ENCODE results near the gene OR6J1. TPM values are rescaled to one million over a fixed set of nuclear protein-coding genes. Genes with fewer than 3 reads are reported as not detected.

The OR6J1 gene
- total RNA-seq, 1 donor from 2014 or later = not detected

DNA sequence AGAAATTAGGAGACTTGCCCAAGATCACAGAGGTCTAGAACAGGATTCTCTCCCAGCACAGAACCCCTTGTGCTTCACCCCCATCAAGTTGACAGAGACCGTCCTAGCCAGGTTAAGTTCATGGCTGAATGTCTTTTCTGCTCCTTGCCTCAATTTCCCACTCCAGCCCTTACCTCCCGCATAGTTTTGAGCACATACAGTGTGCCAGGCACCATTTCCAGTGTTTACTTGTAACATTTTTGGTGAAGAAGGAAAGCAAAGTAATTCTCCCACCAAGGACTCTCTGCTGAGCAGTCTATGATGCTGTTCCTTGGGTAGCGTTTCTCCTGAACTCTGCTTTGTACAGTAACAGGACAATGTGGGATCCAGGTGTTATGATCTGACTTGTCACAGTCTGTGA is 44.8 kb downstream of the OR6J1 start:
- Mint-ChIP-seq H3K4me1 (ENCODE audit: low read depth) (peaks cover 18% of the 10 kb centered on the region), H3K4me3 (ENCODE audit: low read depth) (peak overlapping the region; percentile 97), H3K27me3 (peaks cover under 1% of the 10 kb centered on the region), H3K27ac (peak overlapping the region; percentile 96), H3K36me3 (ENCODE audit: insufficient read depth) (peaks cover 16% of the 10 kb centered on the region), H3K9me3 (ENCODE audit: low read depth) (no peaks in the 10 kb centered on the region)
- TF ChIP-seq, protein P1, sequence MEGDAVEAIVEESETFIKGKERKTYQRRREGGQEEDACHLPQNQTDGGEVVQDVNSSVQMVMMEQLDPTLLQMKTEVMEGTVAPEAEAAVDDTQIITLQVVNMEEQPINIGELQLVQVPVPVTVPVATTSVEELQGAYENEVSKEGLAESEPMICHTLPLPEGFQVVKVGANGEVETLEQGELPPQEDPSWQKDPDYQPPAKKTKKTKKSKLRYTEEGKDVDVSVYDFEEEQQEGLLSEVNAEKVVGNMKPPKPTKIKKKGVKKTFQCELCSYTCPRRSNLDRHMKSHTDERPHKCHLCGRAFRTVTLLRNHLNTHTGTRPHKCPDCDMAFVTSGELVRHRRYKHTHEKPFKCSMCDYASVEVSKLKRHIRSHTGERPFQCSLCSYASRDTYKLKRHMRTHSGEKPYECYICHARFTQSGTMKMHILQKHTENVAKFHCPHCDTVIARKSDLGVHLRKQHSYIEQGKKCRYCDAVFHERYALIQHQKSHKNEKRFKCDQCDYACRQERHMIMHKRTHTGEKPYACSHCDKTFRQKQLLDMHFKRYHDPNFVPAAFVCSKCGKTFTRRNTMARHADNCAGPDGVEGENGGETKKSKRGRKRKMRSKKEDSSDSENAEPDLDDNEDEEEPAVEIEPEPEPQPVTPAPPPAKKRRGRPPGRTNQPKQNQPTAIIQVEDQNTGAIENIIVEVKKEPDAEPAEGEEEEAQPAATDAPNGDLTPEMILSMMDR (IDR thresholded peaks at IDR 0.05; ENCODE audit: unreplicated experiment) = no peak
- no peak for DNase-seq (ENCODE audit: low spot score, unreplicated experiment)

DNA sequence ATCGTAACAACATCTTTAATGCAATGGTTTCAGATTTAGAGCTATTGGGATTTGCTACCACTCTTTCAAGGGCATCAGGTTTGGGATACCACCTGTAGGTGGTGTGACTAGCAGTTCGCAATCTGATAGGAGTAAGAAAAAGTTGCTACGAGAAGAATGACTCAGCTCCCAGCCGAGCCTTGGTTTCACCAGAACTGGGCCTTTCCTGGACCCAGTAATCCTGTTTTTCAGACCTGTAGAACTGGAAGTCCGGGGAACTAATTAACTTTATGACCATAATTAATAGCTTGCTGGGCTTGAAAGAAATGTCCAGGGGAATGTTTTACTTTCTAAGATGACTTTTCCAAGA is 45.3 kb downstream of the OR6J1 start:
- Mint-ChIP-seq H3K27me3 (peaks cover 3% of the 10 kb centered on the region), H3K27ac (peak overlapping the region; percentile 96), H3K36me3 (ENCODE audit: insufficient read depth) (peaks cover 16% of the 10 kb centered on the region), H3K9me3 (ENCODE audit: low read depth) (no peaks in the 10 kb centered on the region), H3K4me3 (ENCODE audit: low read depth) (peak overlapping the region; percentile 97), H3K4me1 (ENCODE audit: low read depth) (peaks cover 18% of the 10 kb centered on the region)
- no peak for DNase-seq (ENCODE audit: low spot score, unreplicated experiment)
- TF ChIP-seq, protein P1 (IDR thresholded peaks at IDR 0.05; ENCODE audit: unreplicated experiment) = peak; percentile 49

DNA sequence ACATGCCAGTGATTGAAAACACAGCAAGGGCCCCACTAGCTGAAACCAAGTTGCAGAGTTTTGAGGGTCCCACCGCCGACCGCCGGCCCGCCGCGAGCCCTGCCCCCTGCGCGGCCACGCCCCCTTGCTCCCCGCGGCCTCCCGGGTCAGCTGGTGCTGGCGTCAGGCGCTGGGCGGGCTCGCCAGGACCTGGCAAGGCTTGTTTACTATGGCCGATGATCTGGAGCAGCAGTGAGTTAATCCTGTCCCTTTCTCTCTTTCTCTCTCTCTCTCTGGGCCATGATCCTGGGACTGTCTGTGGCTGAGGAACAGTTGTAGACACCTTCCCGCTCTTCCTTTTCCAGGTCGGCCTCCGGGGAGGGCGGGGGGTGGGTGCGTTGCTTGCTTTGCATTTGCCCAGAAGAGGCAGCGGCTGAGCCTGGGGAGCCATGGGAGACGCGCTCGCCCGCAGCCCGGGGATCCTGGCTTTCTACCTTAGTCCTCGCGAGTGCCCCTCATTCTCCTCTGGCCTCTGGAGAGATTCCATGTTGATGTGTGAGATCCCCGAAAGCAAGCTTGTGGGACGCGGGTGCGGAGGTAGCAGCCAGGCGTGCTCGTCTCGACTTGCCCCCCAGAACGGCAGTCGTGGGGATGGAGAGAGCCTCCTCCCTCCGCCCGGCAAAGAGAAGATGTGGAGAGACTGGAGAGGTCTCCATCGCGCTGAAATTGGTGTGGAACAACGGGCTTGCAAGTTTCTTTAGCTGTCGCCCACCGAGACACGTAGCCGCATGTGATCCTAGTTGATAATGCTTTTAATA is 45.9 kb downstream of the OR6J1 start, which contains the start of gene ABHD4:
TSS of gene ABHD4 (plus strand) at position 202 of the 797 bp plus-strand sequence. CDS start at position 209, 7 bp downstream.
- H3K9me3 Mint-ChIP-seq (ENCODE audit: low read depth) = no peaks in the 10 kb centered on the region
- DNase-seq (ENCODE audit: low spot score, unreplicated experiment) = peak; percentile 66
- TF ChIP-seq, protein P1 (IDR thresholded peaks at IDR 0.05; ENCODE audit: unreplicated experiment) = no peak
- peaks cover 18% of the 10 kb centered on the region for H3K4me1 Mint-ChIP-seq (ENCODE audit: low read depth)
- H3K4me3 Mint-ChIP-seq (ENCODE audit: low read depth) = peak within 1 kb of the TSS; percentile 97
- H3K27ac Mint-ChIP-seq = peak within 1 kb of the TSS; percentile 96
- H3K36me3 Mint-ChIP-seq (ENCODE audit: insufficient read depth) = peaks cover 13% of the 10 kb centered on the region
- peaks cover 3% of the 10 kb centered on the region for H3K27me3 Mint-ChIP-seq

DNA sequence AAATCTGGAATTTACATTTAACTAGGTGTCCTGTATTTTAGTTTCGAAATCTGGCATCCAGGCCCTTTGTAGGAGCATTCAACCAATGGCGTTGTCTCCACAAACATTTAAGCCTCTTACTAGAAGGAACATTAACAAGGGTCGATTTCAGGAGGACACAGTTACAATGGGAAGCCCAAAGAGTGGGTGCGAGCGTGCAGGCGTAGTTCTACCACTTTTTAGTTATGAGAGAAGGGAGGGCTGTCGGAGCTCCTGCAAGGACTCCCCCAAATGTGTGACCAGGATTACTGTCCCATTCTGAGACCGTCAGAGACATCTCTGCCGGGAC is 46.4 kb downstream of the OR6J1 start:
- Mint-ChIP-seq H3K27ac (peak overlapping the region; percentile 96), H3K4me3 (ENCODE audit: low read depth) (peak overlapping the region; percentile 97)

DNA sequence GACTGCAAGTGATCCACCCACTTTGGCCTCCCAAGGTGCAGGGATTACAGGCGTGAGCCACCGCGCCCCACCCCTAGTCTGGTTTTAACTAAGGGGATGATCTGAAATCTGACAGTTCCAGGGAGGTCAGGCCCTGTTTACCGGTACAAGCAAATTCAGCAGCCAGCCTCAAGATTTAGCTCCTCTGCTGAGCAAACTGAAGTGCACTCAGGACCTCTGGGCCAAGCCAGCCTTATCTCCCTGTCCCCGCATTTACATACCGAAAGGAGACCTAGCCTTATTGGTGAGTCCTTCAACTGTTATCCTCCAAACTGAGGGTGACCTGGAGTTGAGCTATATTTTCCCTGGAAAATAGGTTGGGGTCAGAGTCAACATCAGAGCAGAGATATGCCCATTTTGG is 46.9 kb downstream of the OR6J1 start:
- H3K9me3 Mint-ChIP-seq (ENCODE audit: low read depth) = no peaks in the 10 kb centered on the region
- TF ChIP-seq, protein P1 (IDR thresholded peaks at IDR 0.05; ENCODE audit: unreplicated experiment) = no peak
- no peak for DNase-seq (ENCODE audit: low spot score, unreplicated experiment)
- peaks cover 18% of the 10 kb centered on the region for H3K4me1 Mint-ChIP-seq (ENCODE audit: low read depth)
- H3K4me3 Mint-ChIP-seq (ENCODE audit: low read depth) = peak overlapping the region; percentile 97
- H3K27me3 Mint-ChIP-seq = peaks cover 8% of the 10 kb centered on the region
- peaks cover 5% of the 10 kb centered on the region for H3K36me3 Mint-ChIP-seq (ENCODE audit: insufficient read depth)
- peak overlapping the region; percentile 81 for H3K27ac Mint-ChIP-seq

More for the DNA sequence above, 46.4 kb downstream of the OR6J1 start:
- Mint-ChIP-seq H3K27me3 (peaks cover 8% of the 10 kb centered on the region), H3K9me3 (ENCODE audit: low read depth) (no peaks in the 10 kb centered on the region), H3K36me3 (ENCODE audit: insufficient read depth) (peaks cover 9% of the 10 kb centered on the region), H3K4me1 (ENCODE audit: low read depth) (peaks cover 18% of the 10 kb centered on the region)
- DNase-seq (ENCODE audit: low spot score, unreplicated experiment) = no peak
- TF ChIP-seq, protein P1 (IDR thresholded peaks at IDR 0.05; ENCODE audit: unreplicated experiment) = no peak

Data from progenitor cell of endocrine pancreas (in vitro differentiated cells).